Kidney (tissue), 14 donors: ENCODE measurements around the gene PHOSPHO1. TPM values are rescaled to one million over a fixed set of nuclear protein-coding genes. Genes with fewer than 3 reads are reported as not detected.

Experiments used
- DNase-seq, 5 donors: peaks; one replicate each; pipeline ENCODE4 v3.0.0-alpha.2; 2013 to 2020
- FAIRE-seq: peaks from 2 replicates; lab custom pipeline; 2012; peaks lifted over from hg19 to GRCh38; lab: Jason Lieb, UNC
- H3K27ac ChIP-seq, 2 donors: one replicate each; pipeline ENCODE4 v1.7.0; 2013; ENCODE audit warnings: low read depth in 2 of 2, low read length in 2 of 2, inconsistent platforms in 1 of 2
- H3K27me3 ChIP-seq: one replicate; pipeline ENCODE4 v1.7.1; 2013; ENCODE audit warnings: low read length, inconsistent platforms; ENCODE audit not compliant: control insufficient read depth, insufficient read depth
- H3K36me3 ChIP-seq, 3 donors: one replicate each; pipeline versions ENCODE4 v1.7.0 to v1.7.1; 2013; ENCODE audit warnings: low read length in 3 of 3, control low read depth in 1 of 3, inconsistent platforms in 1 of 3; ENCODE audit not compliant: insufficient read depth in 3 of 3, control insufficient read depth in 2 of 3
- H3K4me1 ChIP-seq, 3 donors: one replicate each; pipeline versions ENCODE4 v1.7.0 to v1.7.1; 2013; ENCODE audit warnings: low read length in 3 of 3, inconsistent platforms in 1 of 3, low read depth in 1 of 3; ENCODE audit not compliant: control insufficient read depth in 2 of 3, insufficient read depth in 2 of 3
- H3K4me3 ChIP-seq, 3 donors: one replicate each; pipeline versions ENCODE4 v1.7.0 to v1.8.1; 2013; ENCODE audit warnings: low read length in 3 of 3, control low read depth in 1 of 3, inconsistent platforms in 1 of 3
- H3K9ac ChIP-seq, 3 donors: one replicate each; pipeline versions ENCODE4 v1.7.0 to v1.7.1; 2013; ENCODE audit warnings: low read length in 3 of 3, control low read depth in 1 of 3, inconsistent platforms in 1 of 3
- H3K9me3 ChIP-seq, 3 donors: one replicate each; pipeline versions ENCODE4 v1.7.0 to v1.7.1; 2013; ENCODE audit warnings: low read length in 3 of 3, control low read depth in 1 of 3, inconsistent platforms in 1 of 3; ENCODE audit not compliant: control insufficient read depth in 2 of 3, insufficient read depth in 1 of 3
- CTCF ChIP-seq: IDR thresholded peaks from 3 replicates; pipeline ENCODE4 v1.5.1; 2012; ENCODE audit warnings: mild to moderate bottlenecking, moderate library complexity, borderline replicate concordance; ENCODE audit not compliant: insufficient read depth; ENCODE audit errors: extremely low read depth
- intact Hi-C: fragments of 100-400 bp; cut with DNase I; formaldehyde crosslinking; loops from one replicate; pipeline ENCODE4 v1.11.1; 2022
- polyA plus RNA-seq: library from polyadenylated mRNA; stranded (reverse); fragments of 350-450 nt; fragmentation: Illumina TruSeq; extraction: RNeasy Lipid Tissue Mini Kit (QIAGEN cat#74804); gene quantifications from one replicate; pipeline ENCODE4 v1.2.3, GENCODE V29; 2014; ENCODE audit warnings: low read depth, low replicate concordance; ENCODE audit not compliant: insufficient read depth
- total RNA-seq: library from RNA; stranded (reverse); fragmentation: NEBNext Ultra II Directional; extraction: Animal tissue kit (Norgen Biotek cat#: 25700); gene quantifications from one replicate; pipeline ENCODE4 v1.2.1, GENCODE V29; 2021
- donor health status: control.
- donor health status: control.
- donor health status: control.
- donor health status: control.
- donor health status: control.
- donor health status: DM: yes; HTN: yes; CAD: no.
- donor health status: Normal renal cell carcinoma (clear cell type).

The PHOSPHO1 gene
- total and polyA plus RNA-seq, 2 donors from 2014 or later: 0.22 to 1.5 TPM

- Histone ChIP-seq H3K9me3 (no peaks in the 10 kb centered on the region), H3K4me3 (no peak overlapping the region), H3K36me3 (no peaks in the 10 kb centered on the region), H3K4me1 (no peaks in the 10 kb centered on the region), H3K27me3 (no peaks in the 10 kb centered on the region), H3K27ac (no peak overlapping the region), H3K9ac (no peak overlapping the region)
- no peak for TF ChIP-seq CTCF
- FAIRE-seq (no peak), DNase-seq (no peak)
- intact Hi-C loops: no loop called here
Measured at GRCh38 chr17:49241040-49241439, 10.5 kb upstream of the PHOSPHO1 start.

- no peaks in the 10 kb centered on the region for H3K27me3 ChIP-seq
- H3K27ac ChIP-seq: no peak overlapping the region
- no peak for TF ChIP-seq CTCF
- DNase-seq (no peak), FAIRE-seq (no peak)
- H3K9ac ChIP-seq: no peak overlapping the region
- H3K4me1 ChIP-seq: no peaks in the 10 kb centered on the region
- H3K9me3 ChIP-seq: no peaks in the 10 kb centered on the region
- no peaks in the 10 kb centered on the region for H3K36me3 ChIP-seq
- no peak overlapping the region for H3K4me3 ChIP-seq
- intact Hi-C loops: no loop called here
Measured at GRCh38 chr17:49240619-49241018, 10.0 kb upstream of the PHOSPHO1 start.

GRCh38 chr17:49239963-49240362 is 9.4 kb upstream of the PHOSPHO1 start:
- Histone ChIP-seq H3K4me3 (no peak overlapping the region), H3K4me1 (no peaks in the 10 kb centered on the region), H3K36me3 (no peaks in the 10 kb centered on the region), H3K27me3 (no peaks in the 10 kb centered on the region), H3K9me3 (no peaks in the 10 kb centered on the region), H3K9ac (no peak overlapping the region), H3K27ac (no peak overlapping the region)
- no peak for FAIRE-seq
- intact Hi-C loops: no loop called here
- no peak for DNase-seq
- TF ChIP-seq CTCF: no peak

GRCh38 chr17:49235896-49236295 is 5.3 kb upstream of the PHOSPHO1 start:
- no peak overlapping the region for H3K9ac ChIP-seq
- no peaks in the 10 kb centered on the region for H3K36me3 ChIP-seq
- no peak for TF ChIP-seq CTCF
- DNase-seq (no peak), FAIRE-seq (no peak)
- H3K4me1 ChIP-seq: peaks cover 0 to 1% (median 0%) of the 10 kb centered on the region in 3 donors
- intact Hi-C loops: no loop called here
- no peaks in the 10 kb centered on the region for H3K9me3 ChIP-seq
- H3K27ac ChIP-seq: no peak overlapping the region
- no peaks in the 10 kb centered on the region for H3K27me3 ChIP-seq
- H3K4me3 ChIP-seq: no peak overlapping the region
